DMS 273 (cell line): ENCODE data around the gene OR56B1.
"Not testable (repeated sequence)": the region's sequence is repeated elsewhere in the genome, so short reads cannot be mapped to it uniquely, and the experiment has no call there.

Source experiments
- DNase-seq: peaks from one replicate; lab custom pipeline; 2025; ENCODE audit not compliant: unreplicated experiment; lab: John Stamatoyannopoulos, UW

OR56B1 gene

GRCh38 chr11:5736396-5736795 lies at the start of gene OR56B1:
OR56B1 (plus strand) TSS chr11:5736448; CDS start chr11:5736517, 69 bp downstream.
- DNase-seq: no peak

GRCh38 chr11:5688482-5688881 lies 47.8 kb upstream of the OR56B1 start:
- no peak for DNase-seq

- DNase-seq: no peak
Observed at GRCh38 chr11:5689551-5689983, 46.7 kb upstream of the OR56B1 start, which contains the start of gene TRIM22. TRIM22 (plus strand) TSS chr11:5689790; CDS start chr11:5696233, 6,443 bp downstream.

GRCh38 chr11:5690216-5690615 lies 46.0 kb upstream of the OR56B1 start:
- no peak for DNase-seq

- no peak for DNase-seq
Observed at GRCh38 chr11:5690736-5691135, 45.5 kb upstream of the OR56B1 start.

GRCh38 chr11:5691238-5691963 lies 44.8 kb upstream of the OR56B1 start:
- not testable (repeated sequence) for DNase-seq

- DNase-seq: no peak
Observed at GRCh38 chr11:5691964-5692361, 44.3 kb upstream of the OR56B1 start.

GRCh38 chr11:5694642-5695041 lies 41.6 kb upstream of the OR56B1 start:
- no peak for DNase-seq

GRCh38 chr11:5695580-5695979 lies 40.7 kb upstream of the OR56B1 start:
- DNase-seq: no peak

- no peak for DNase-seq
Observed at GRCh38 chr11:5696210-5696609, 40.0 kb upstream of the OR56B1 start.

- no peak for DNase-seq
Observed at GRCh38 chr11:5698281-5698680, 38.0 kb upstream of the OR56B1 start.

- no peak for DNase-seq
Observed at GRCh38 chr11:5700421-5701054, 35.7 kb upstream of the OR56B1 start.

GRCh38 chr11:5701055-5701577 lies 35.1 kb upstream of the OR56B1 start:
- DNase-seq: no peak

- DNase-seq: no peak
Observed at GRCh38 chr11:5703741-5704536, 32.3 kb upstream of the OR56B1 start.

GRCh38 chr11:5705688-5706087 lies 30.6 kb upstream of the OR56B1 start:
- DNase-seq: no peak

GRCh38 chr11:5712507-5712906 lies 23.7 kb upstream of the OR56B1 start:
- no peak for DNase-seq

GRCh38 chr11:5713695-5714094 lies 22.6 kb upstream of the OR56B1 start:
- DNase-seq: no peak

- not testable (repeated sequence) for DNase-seq
Observed at GRCh38 chr11:5716518-5716917, 19.7 kb upstream of the OR56B1 start.

- no peak for DNase-seq
Observed at GRCh38 chr11:5719703-5720495, 16.3 kb upstream of the OR56B1 start.

- no peak for DNase-seq
Observed at GRCh38 chr11:5722622-5723021, 13.6 kb upstream of the OR56B1 start.

- DNase-seq: no peak
Observed at GRCh38 chr11:5726351-5726750, 9.9 kb upstream of the OR56B1 start.
